B cell (primary cell): Measurements from ENCODE around the gene YWHAE. TPM values are rescaled to one million over a fixed set of nuclear protein-coding genes. Genes with fewer than 3 reads are reported as not detected.

Experiments
- ATAC-seq: fragments of 200-7000 bp; cut with Tn5 transposase; one replicate; pipeline ENCODE4 v1.10.0; 2021; ENCODE audit warnings: low read depth, mild to moderate bottlenecking, moderate number of reproducible peaks, moderate library complexity
- CTCF ChIA-PET: fragments of 350-600 bp; sonication (Branson Sonifier 250); formaldehyde crosslinking; loops from one replicate; lab custom pipeline; 2021; ENCODE audit warnings: antibody characterized with exemption, inconsistent platforms; lab: Charles Lee
- POLR2A ChIA-PET: fragments of 350-600 bp; sonication (Branson Sonifier 250); formaldehyde crosslinking; loops from one replicate; lab custom pipeline; 2021; ENCODE audit warnings: antibody characterized with exemption; lab: Charles Lee
- DNase-seq: peaks from one replicate; pipeline ENCODE4 v3.0.0; 2013
- H2AFZ ChIP-seq: 2 replicates; pipeline ENCODE4 v1.6.1; 2012; ENCODE audit warnings: mild to moderate bottlenecking, low read depth, low read length; ENCODE audit not compliant: insufficient read depth, poor library complexity, severe bottlenecking
- H3K27ac ChIP-seq, 2 donors: 1 replicate in 1 of 2; 2 replicates in 1 of 2; pipeline ENCODE4 v1.5.1; 2012 to 2013; ENCODE audit warnings: low read length in 2 of 2, mild to moderate bottlenecking in 2 of 2, moderate library complexity in 1 of 2
- H3K27me3 ChIP-seq, 4 experiments: fragments of 200-600 bp in 1 of 4; sonication (generic) in 1 of 4; replicated peaks in 1 of 4; 1 replicate in 2 of 4; 2 replicates in 2 of 4; pipeline versions ENCODE4 v1.6.1 to v1.7.0; 2013 to 2016; ENCODE audit warnings: low read length in 3 of 4, mild to moderate bottlenecking in 2 of 4, mixed read lengths in 1 of 4, moderate library complexity in 1 of 4; ENCODE audit not compliant: insufficient read depth in 4 of 4, control insufficient read depth in 3 of 4; ENCODE audit errors: control extremely low read depth in 1 of 4
- H3K36me3 ChIP-seq, 2 experiments: replicated peaks in 1 of 2; 1 replicate in 1 of 2; 2 replicates in 1 of 2; pipeline versions ENCODE4 v1.6.1 to v1.7.1; 2013; ENCODE audit warnings: low read length in 1 of 2; ENCODE audit not compliant: insufficient read depth in 2 of 2, control insufficient read depth in 1 of 2; ENCODE audit errors: control extremely low read depth in 1 of 2, extremely low read depth in 1 of 2
- H3K4me1 ChIP-seq, 2 donors: fragments of 200-600 bp in 1 of 2; sonication (generic) in 1 of 2; 1 replicate in 1 of 2; 2 replicates in 1 of 2; pipeline versions ENCODE4 v1.5.1 to v1.6.1; 2013 to 2017; ENCODE audit warnings: low read length in 2 of 2; ENCODE audit not compliant: control insufficient read depth in 2 of 2, insufficient read depth in 2 of 2
- H3K4me2 ChIP-seq: replicated peaks from 2 replicates; pipeline ENCODE3; 2012; ENCODE audit warnings: mild to moderate bottlenecking, low read depth, low read length; ENCODE audit not compliant: poor library complexity, severe bottlenecking
- H3K4me3 ChIP-seq, 5 experiments: fragments of 200-600 bp in 1 of 5; sonication (generic) in 1 of 5; 1 replicate in 3 of 5; 2 replicates in 2 of 5; pipeline versions ENCODE4 v1.5.1 to v1.7.0; 2011 to 2016; ENCODE audit warnings: low read length in 4 of 5, mild to moderate bottlenecking in 4 of 5, low read depth in 2 of 5, control low read depth in 1 of 5, moderate library complexity in 1 of 5; ENCODE audit not compliant: insufficient read depth in 1 of 5; ENCODE audit errors: control extremely low read depth in 1 of 5, extremely low read depth in 1 of 5
- H3K79me2 ChIP-seq: fragments of 200-600 bp; sonication (generic); one replicate; pipeline ENCODE4 v1.6.0; 2016; ENCODE audit warnings: low read length; ENCODE audit not compliant: control insufficient read depth, insufficient read depth
- H3K9ac ChIP-seq: fragments of 200-600 bp; sonication (generic); 2 replicates; pipeline ENCODE4 v1.6.1; 2017; ENCODE audit warnings: mild to moderate bottlenecking, low read length, moderate library complexity
- H3K9me3 ChIP-seq, 3 donors: one replicate each; pipeline versions ENCODE4 v1.6.1 to v1.7.1; 2013; ENCODE audit warnings: low read length in 2 of 3; ENCODE audit not compliant: control insufficient read depth in 2 of 3, insufficient read depth in 1 of 3; ENCODE audit errors: control extremely low read depth in 1 of 3
- H4K20me1 ChIP-seq: 2 replicates; pipeline ENCODE4 v1.6.0; 2012; ENCODE audit warnings: mild to moderate bottlenecking, low read length; ENCODE audit not compliant: insufficient read depth, control insufficient read depth, poor library complexity, severe bottlenecking
- H3K27ac Mint-ChIP-seq: one replicate; pipeline ENCODE4 v1.8.0; 2021; ENCODE audit warnings: mixed read lengths
- H3K27me3 Mint-ChIP-seq: one replicate; pipeline ENCODE4 v1.8.0; 2021; ENCODE audit warnings: mixed read lengths
- H3K4me1 Mint-ChIP-seq: one replicate; pipeline ENCODE4 v1.8.0; 2021; ENCODE audit warnings: mixed read lengths
- H3K4me3 Mint-ChIP-seq: one replicate; pipeline ENCODE4 v1.8.0; 2021; ENCODE audit warnings: mixed read lengths
- H3K9me3 Mint-ChIP-seq: one replicate; pipeline ENCODE4 v1.8.0; 2022; ENCODE audit warnings: mixed read lengths; ENCODE audit not compliant: insufficient read depth
- EZH2 ChIP-seq: IDR thresholded peaks from 2 replicates; pipeline ENCODE4 v1.6.1; 2012; ENCODE audit warnings: borderline replicate concordance, low read depth, mild to moderate bottlenecking, moderate library complexity, low read length; ENCODE audit not compliant: insufficient read depth, poor library complexity, severe bottlenecking
- WGBS: methylation state at CpG from one replicate; pipeline ENCODE4 v1.1.5; 2013; ENCODE audit warnings: missing lambda C conversion rate; ENCODE audit not compliant: insufficient coverage; 5-methylcytosine and 5-hydroxymethylcytosine counted together
- intact Hi-C: fragments of 100-400 bp; cut with micrococcal nuclease; formaldehyde crosslinking; loops from one replicate; pipeline ENCODE4 v1.10.0; 2022
- polyA plus RNA-seq: library from polyadenylated mRNA; depleted of rRNA; stranded (reverse); fragments of >200 nt; gene quantifications from 2 replicates; pipeline ENCODE4 v1.2.3, GENCODE V29; 2012
- total RNA-seq, 2 donors: library from RNA; stranded (reverse); fragments of 120-200 nt in 1 of 2; gene quantifications; 1 replicate in 1 of 2; 2 replicates in 1 of 2; pipeline versions ENCODE4 v1.2.3 to v1.2.4, GENCODE V29; 2013 to 2022
- TF ChIP-seq, protein P1 (sequence below): fragments of 200-600 bp; IDR thresholded peaks from one replicate; pipeline ENCODE4 v1.8.0; 2022; ENCODE audit warnings: antibody characterized with exemption, mild to moderate bottlenecking

YWHAE gene
- total and polyA plus RNA-seq, 2 donors (not counting 1 experiment from before 2014, with no cell fraction given) = 54.3 to 149 TPM

DNA sequence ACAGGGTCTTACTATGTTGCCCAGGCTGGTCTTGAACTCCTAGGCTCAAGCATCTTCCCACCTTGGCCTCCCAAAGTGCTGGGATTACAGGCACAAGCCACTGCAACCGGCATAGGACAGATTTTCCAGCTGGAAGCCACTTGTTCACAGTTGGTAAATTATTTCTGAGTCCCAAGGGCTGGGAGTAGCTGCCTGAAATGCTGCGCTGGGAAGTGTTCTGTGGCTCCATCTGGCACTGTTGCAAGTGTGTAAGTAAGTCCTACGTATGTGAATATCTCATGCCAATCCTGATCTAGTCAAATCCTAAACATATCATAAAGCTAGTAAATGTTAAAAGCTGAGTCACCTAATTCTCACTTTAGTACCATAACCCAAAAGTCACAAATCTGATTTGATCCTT, 48.1 kb downstream of the YWHAE start:
- Histone ChIP-seq H3K79me2 (peaks cover 89% of the 10 kb centered on the region), H3K4me3 (no peak overlapping the region), H4K20me1 (peaks cover 56% of the 10 kb centered on the region), H3K36me3 (peaks cover 6 to 67% of the 10 kb centered on the region in 2 experiments), H3K27ac (no peak overlapping the region), H3K4me1 (peaks cover 0 to 7% of the 10 kb centered on the region in 2 donors), H3K9me3 (no peaks in the 10 kb centered on the region), H2AFZ (no peak overlapping the region), H3K9ac (no peak overlapping the region), H3K27me3 (no peaks in the 10 kb centered on the region), H3K4me2 (no peak overlapping the region)
- DNase-seq = no peak
- Mint-ChIP-seq H3K4me1 (peaks cover 7% of the 10 kb centered on the region), H3K4me3 (no peak overlapping the region), H3K27ac (no peak overlapping the region), H3K27me3 (no peaks in the 10 kb centered on the region), H3K9me3 (no peaks in the 10 kb centered on the region)
- CTCF ChIA-PET = interaction anchor here (1.2 to 2.4 kb wide), 4 partner anchors 13 to 181 kb away, joined by 3 to 11 read pairs (median 6); partner anchors contain the start of gene INPP5K
- intact Hi-C loops = no loop called here
- TF ChIP-seq, protein P1, sequence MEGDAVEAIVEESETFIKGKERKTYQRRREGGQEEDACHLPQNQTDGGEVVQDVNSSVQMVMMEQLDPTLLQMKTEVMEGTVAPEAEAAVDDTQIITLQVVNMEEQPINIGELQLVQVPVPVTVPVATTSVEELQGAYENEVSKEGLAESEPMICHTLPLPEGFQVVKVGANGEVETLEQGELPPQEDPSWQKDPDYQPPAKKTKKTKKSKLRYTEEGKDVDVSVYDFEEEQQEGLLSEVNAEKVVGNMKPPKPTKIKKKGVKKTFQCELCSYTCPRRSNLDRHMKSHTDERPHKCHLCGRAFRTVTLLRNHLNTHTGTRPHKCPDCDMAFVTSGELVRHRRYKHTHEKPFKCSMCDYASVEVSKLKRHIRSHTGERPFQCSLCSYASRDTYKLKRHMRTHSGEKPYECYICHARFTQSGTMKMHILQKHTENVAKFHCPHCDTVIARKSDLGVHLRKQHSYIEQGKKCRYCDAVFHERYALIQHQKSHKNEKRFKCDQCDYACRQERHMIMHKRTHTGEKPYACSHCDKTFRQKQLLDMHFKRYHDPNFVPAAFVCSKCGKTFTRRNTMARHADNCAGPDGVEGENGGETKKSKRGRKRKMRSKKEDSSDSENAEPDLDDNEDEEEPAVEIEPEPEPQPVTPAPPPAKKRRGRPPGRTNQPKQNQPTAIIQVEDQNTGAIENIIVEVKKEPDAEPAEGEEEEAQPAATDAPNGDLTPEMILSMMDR = no peak
- no peak for TF ChIP-seq EZH2
- POLR2A ChIA-PET = no interaction called here
- 80% methylated on average over 1 of the region's 3 CpGs for WGBS
- ATAC-seq = no peak

DNA sequence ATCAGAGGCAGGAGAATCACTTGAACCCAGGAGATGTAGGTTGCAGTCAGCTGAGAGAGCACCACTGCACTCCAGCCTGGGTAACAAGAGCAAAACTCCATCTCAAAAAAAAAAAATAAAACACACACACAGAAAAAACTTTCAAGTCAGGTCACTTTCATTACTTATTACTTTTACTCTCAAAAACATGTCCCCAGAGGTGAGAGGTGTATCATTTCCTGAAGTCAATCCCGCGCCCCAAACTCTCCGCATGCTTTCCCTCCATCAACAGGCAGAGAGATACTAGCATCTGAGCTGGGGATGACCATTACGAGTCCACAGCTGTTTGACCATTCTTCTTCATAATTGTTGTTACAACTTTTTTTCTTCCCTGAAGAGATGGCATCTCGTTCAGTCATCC, 48.7 kb downstream of the YWHAE start:
- Histone ChIP-seq H3K27me3 (no peaks in the 10 kb centered on the region), H4K20me1 (peaks cover 57% of the 10 kb centered on the region), H3K9me3 (no peaks in the 10 kb centered on the region), H3K9ac (no peak overlapping the region), H3K4me3 (no peak overlapping the region), H3K27ac (no peak overlapping the region), H3K79me2 (peaks cover 86% of the 10 kb centered on the region), H3K4me2 (no peak overlapping the region), H3K4me1 (peaks cover 0 to 7% of the 10 kb centered on the region in 2 donors), H2AFZ (no peak overlapping the region), H3K36me3 (peaks cover 6 to 71% of the 10 kb centered on the region in 2 experiments)
- Mint-ChIP-seq H3K4me1 (peaks cover 10% of the 10 kb centered on the region), H3K27me3 (no peaks in the 10 kb centered on the region), H3K9me3 (no peaks in the 10 kb centered on the region), H3K27ac (peak overlapping the region; percentile 53), H3K4me3 (no peak overlapping the region)
- 93% methylated on average over 5 of the region's 5 CpGs for WGBS
- ATAC-seq = no peak
- ChIA-PET CTCF (interaction anchor here (0.6 to 2.4 kb wide), 6 partner anchors 14 to 623 kb away, joined by 3 to 11 read pairs (median 6); partner anchors contain the start of gene INPP5K), POLR2A (interaction anchor here (0.6 kb wide), 1 partner anchor 474 kb away, joined by 6 read pairs; no protein-coding TSS in a partner anchor)
- DNase-seq = no peak
- intact Hi-C loops = no loop called here
- TF ChIP-seq, protein P1 = no peak
- TF ChIP-seq EZH2 = no peak
